H1 (cell line): ENCODE data around the gene RFT1. TPM values are rescaled to one million over a fixed set of nuclear protein-coding genes. Genes with fewer than 3 reads are reported as not detected.

ENCODE experiments used
- CTCF ChIA-PET: fragments of 300-600 bp; sonication (Branson Sonifier 250); formaldehyde crosslinking; loops from one replicate; lab custom pipeline; 2021; ENCODE audit not compliant: partially characterized antibody; lab: Charles Lee
- POLR2A ChIA-PET: fragments of 300-600 bp; sonication (Branson Sonifier 250); formaldehyde crosslinking; loops from one replicate; lab custom pipeline; 2021; ENCODE audit warnings: inconsistent platforms; ENCODE audit not compliant: partially characterized antibody; lab: Charles Lee
- DNase-seq, 2 experiments: peaks; one replicate each; pipeline versions ENCODE4 v3.0.0 to v3.0.0-alpha.2; 2010 to 2022; ENCODE audit warnings: low spot score in 2 of 2, low read depth in 1 of 2, mixed read lengths in 1 of 2
- FAIRE-seq: peaks from 2 replicates; lab custom pipeline; 2011; peaks lifted over from hg19 to GRCh38; lab: Jason Lieb, UNC
- H2AFZ ChIP-seq: 2 replicates; pipeline ENCODE4 v1.8.1; 2012; ENCODE audit warnings: low read length, inconsistent platforms
- H2AK5ac ChIP-seq: 2 replicates; pipeline ENCODE4 v1.6.1; 2013; ENCODE audit warnings: low read depth, low read length
- H2BK120ac ChIP-seq: replicated peaks from 2 replicates; pipeline ENCODE3; 2013; ENCODE audit warnings: low read depth, low read length, inconsistent platforms
- H2BK12ac ChIP-seq: 2 replicates; pipeline ENCODE4 v1.6.1; 2013; ENCODE audit warnings: low read depth, low read length
- H2BK15ac ChIP-seq: 2 replicates; pipeline ENCODE4 v1.6.1; 2013; ENCODE audit warnings: low read length
- H2BK20ac ChIP-seq: 2 replicates; pipeline ENCODE4 v1.6.1; 2013; ENCODE audit warnings: low read length
- H2BK5ac ChIP-seq: 2 replicates; pipeline ENCODE4 v1.6.1; 2013; ENCODE audit warnings: low read depth, low read length
- H3K14ac ChIP-seq: 2 replicates; pipeline ENCODE4 v1.6.1; 2013; ENCODE audit warnings: inconsistent platforms; ENCODE audit not compliant: insufficient read length
- H3K18ac ChIP-seq: 2 replicates; pipeline ENCODE4 v1.6.1; 2013; ENCODE audit warnings: low read length; ENCODE audit errors: extremely low read depth
- H3K23ac ChIP-seq: 2 replicates; pipeline ENCODE4 v1.6.1; 2013; ENCODE audit warnings: inconsistent platforms; ENCODE audit not compliant: insufficient read length
- H3K23me2 ChIP-seq: 2 replicates; pipeline ENCODE4 v1.6.1; 2013; ENCODE audit warnings: low read depth, low read length
- H3K27ac ChIP-seq: 2 replicates; pipeline ENCODE4 v1.6.1; 2011; ENCODE audit warnings: low read depth, low read length, inconsistent platforms
- H3K27me3 ChIP-seq, 4 experiments: replicated peaks in 1 of 4; 1 replicate in 1 of 4; 2 replicates in 3 of 4; pipeline versions ENCODE4 v1.6.1 to v1.8.1; 2011 to 2013; ENCODE audit warnings: low read length in 3 of 4, mild to moderate bottlenecking in 3 of 4, inconsistent platforms in 2 of 4, mixed read lengths in 2 of 4, moderate library complexity in 1 of 4; ENCODE audit not compliant: control insufficient read depth in 3 of 4, insufficient read depth in 3 of 4; ENCODE audit errors: extremely low read depth in 1 of 4
- H3K36me3 ChIP-seq, 4 experiments: 2 replicates each; pipeline versions ENCODE4 v1.6.1 to v1.8.1; 2011 to 2013; ENCODE audit warnings: mild to moderate bottlenecking in 4 of 4, low read length in 3 of 4, moderate library complexity in 2 of 4, control low read depth in 1 of 4, inconsistent platforms in 1 of 4; ENCODE audit not compliant: insufficient read depth in 4 of 4, control insufficient read depth in 2 of 4
- H3K4ac ChIP-seq: replicated peaks from 2 replicates; pipeline ENCODE3; 2013; ENCODE audit warnings: low read length, low read depth, mixed read lengths, inconsistent platforms; ENCODE audit not compliant: insufficient read length
- H3K4me1 ChIP-seq, 4 experiments: replicated peaks in 1 of 4; 1 replicate in 1 of 4; 2 replicates in 3 of 4; pipeline versions ENCODE4 v1.6.1 to v1.8.1; 2011 to 2013; ENCODE audit warnings: low read length in 3 of 4, inconsistent platforms in 2 of 4, mixed read lengths in 1 of 4; ENCODE audit not compliant: insufficient read depth in 4 of 4, control insufficient read depth in 3 of 4
- H3K4me2 ChIP-seq, 2 experiments: 2 replicates each; pipeline versions ENCODE4 v1.6.1 to v1.8.1; 2011 to 2013; ENCODE audit warnings: low read depth in 2 of 2, low read length in 2 of 2, control low read depth in 1 of 2, inconsistent platforms in 1 of 2, mild to moderate bottlenecking in 1 of 2; ENCODE audit not compliant: insufficient read depth in 1 of 2
- H3K4me3 ChIP-seq, 4 experiments: fragments of 200-600, 300-600 bp in 1 of 4; sonication (generic), shearing (Covaris generic), sonication (Bioruptor Twin) in 1 of 4; 2 replicates each; pipeline versions ENCODE4 v1.5.1 to v1.8.1; 2011 to 2016; ENCODE audit warnings: low read length in 4 of 4, low read depth in 3 of 4, control low read depth in 2 of 4, inconsistent platforms in 2 of 4, mild to moderate bottlenecking in 2 of 4, mixed read lengths in 1 of 4, moderate library complexity in 1 of 4; ENCODE audit not compliant: insufficient read depth in 2 of 4; ENCODE audit errors: extremely low read depth in 1 of 4
- H3K56ac ChIP-seq: replicated peaks from 2 replicates; pipeline ENCODE3; 2013; ENCODE audit warnings: low read depth, mild to moderate bottlenecking, mixed read lengths, low read length, inconsistent platforms; ENCODE audit not compliant: insufficient read length
- H3K79me1 ChIP-seq: 2 replicates; pipeline ENCODE4 v1.6.1; 2013; ENCODE audit warnings: low read depth, low read length, control low read depth
- H3K79me2 ChIP-seq, 2 experiments: 2 replicates each; pipeline versions ENCODE4 v1.6.1 to v1.8.1; 2012 to 2013; ENCODE audit warnings: low read length in 2 of 2, mild to moderate bottlenecking in 2 of 2, inconsistent platforms in 1 of 2; ENCODE audit not compliant: insufficient read depth in 2 of 2, control insufficient read depth in 1 of 2
- H3K9ac ChIP-seq, 4 experiments: replicated peaks in 1 of 4; 1 replicate in 1 of 4; 2 replicates in 3 of 4; pipeline versions ENCODE4 v1.6.1 to v1.8.1; 2011 to 2013; ENCODE audit warnings: low read depth in 3 of 4, low read length in 3 of 4, control low read depth in 2 of 4, mild to moderate bottlenecking in 2 of 4, moderate library complexity in 2 of 4, inconsistent platforms in 1 of 4; ENCODE audit errors: extremely low read depth in 1 of 4
- H3K9me3 ChIP-seq, 2 experiments: 2 replicates each; pipeline versions ENCODE4 v1.6.1 to v1.8.1; 2012 to 2013; ENCODE audit warnings: mild to moderate bottlenecking in 2 of 2, moderate library complexity in 2 of 2, control low read depth in 1 of 2, inconsistent platforms in 1 of 2, low read depth in 1 of 2, low read length in 1 of 2, mixed read lengths in 1 of 2; ENCODE audit not compliant: insufficient read depth in 2 of 2
- H4K20me1 ChIP-seq, 2 experiments: replicated peaks in 1 of 2; 2 replicates each; pipeline versions ENCODE3 to v1.8.1; 2011 to 2013; ENCODE audit warnings: inconsistent platforms in 2 of 2, low read length in 2 of 2, mild to moderate bottlenecking in 1 of 2; ENCODE audit not compliant: insufficient read depth in 2 of 2, control insufficient read depth in 1 of 2
- H4K5ac ChIP-seq: 2 replicates; pipeline ENCODE4 v1.6.1; 2013; ENCODE audit warnings: low read length, low read depth, mixed read lengths, inconsistent platforms; ENCODE audit not compliant: insufficient read length
- H4K8ac ChIP-seq: 2 replicates; pipeline ENCODE4 v1.8.0; 2013; ENCODE audit warnings: mild to moderate bottlenecking, moderate library complexity, low read length, inconsistent platforms; ENCODE audit not compliant: insufficient read depth; ENCODE audit errors: extremely low read depth
- H4K91ac ChIP-seq: replicated peaks from 2 replicates; pipeline ENCODE3; 2013; ENCODE audit warnings: low read length, mixed read lengths, inconsistent platforms; ENCODE audit not compliant: insufficient read length
- E2F6 ChIP-seq: IDR thresholded peaks from 2 replicates; pipeline ENCODE4 v1.6.1; 2012; ENCODE audit warnings: inconsistent platforms
- RXRA ChIP-seq: IDR thresholded peaks from 2 replicates; pipeline ENCODE4 v1.6.1; 2011; ENCODE audit warnings: low read depth, mild to moderate bottlenecking, low read length, moderate library complexity; ENCODE audit not compliant: insufficient read depth
- SP1 ChIP-seq: IDR thresholded peaks from 2 replicates; pipeline ENCODE4 v1.6.1; 2011; ENCODE audit warnings: low read depth, low read length
- WGBS, 2 experiments: shearing (Covaris generic) in 1 of 2; methylation state at CpG; one replicate each; pipeline versions ENCODE4 v1.1.6 to v1.1.7; 2013 to 2015; ENCODE audit warnings: low lambda C conversion rate in 2 of 2, mixed read lengths in 2 of 2, inconsistent platforms in 1 of 2, low coverage in 1 of 2, missing lambda C conversion rate in 1 of 2; ENCODE audit not compliant: insufficient replicate concordance in 2 of 2, insufficient coverage in 1 of 2, insufficient read length in 1 of 2; ENCODE audit errors: extremely low coverage in 1 of 2, missing lambda C conversion rate in 1 of 2; 5-methylcytosine and 5-hydroxymethylcytosine counted together
- polyA plus RNA-seq, 7 experiments: library from polyadenylated mRNA; depleted of rRNA in 3 of 7; stranded (reverse) in 5 of 7; unstranded in 2 of 7; fragments of >200 nt in 5 of 7; fragments of 200-250 nt in 2 of 7; gene quantifications; 1 replicate in 5 of 7; 2 replicates in 1 of 7; 4 replicates in 1 of 7; pipeline versions ENCODE4 v1.2.1 to v1.2.3, GENCODE V29; 2011 to 2013; ENCODE audit warnings: missing spikeins in 2 of 7, mixed read lengths in 2 of 7
- total RNA-seq: library from RNA; stranded (reverse); fragmentation: NEBNext Ultra II Directional; extraction: Animal tissue kit (Norgen Biotek cat#: 25700); gene quantifications from 2 replicates; pipeline ENCODE4 v1.2.1, GENCODE V29; 2021

Gene RFT1
- total and polyA plus RNA-seq, 2 of the 8 experiments (the other 6 are each of a cell fraction or from before 2014, with no cell fraction given) = 27.7 to 42.4 TPM

GRCh38 chr3:53132347-53132746 is 2.1 kb upstream of the RFT1 start:
- CTCF ChIA-PET = interaction anchor here (0.6 to 11.8 kb wide), 22 partner anchors 9 to 278 kb away, joined by 3 to 164 read pairs (median 4); partner anchors contain the start of gene PRKCD
- FAIRE-seq (no peak), DNase-seq (no peak)
- no peak overlapping the region for H2BK15ac ChIP-seq
- H3K4me3 ChIP-seq = no peak overlapping the region
- no peak overlapping the region for H2BK12ac ChIP-seq
- no peaks in the 10 kb centered on the region for H3K36me3 ChIP-seq
- no peak overlapping the region for H3K27ac ChIP-seq
- H3K23me2 ChIP-seq = peaks cover 7% of the 10 kb centered on the region
- H4K91ac ChIP-seq = no peak overlapping the region
- H4K20me1 ChIP-seq = no peaks in the 10 kb centered on the region
- H3K4me1 ChIP-seq = peaks cover 0 to 5% (median 3%) of the 10 kb centered on the region in 4 experiments; a peak in 3 of 7 replicates
- H2BK20ac ChIP-seq = no peak overlapping the region
- H3K56ac ChIP-seq = no peak overlapping the region
- no peak for TF ChIP-seq RXRA
- no peak for TF ChIP-seq SP1
- no peak for TF ChIP-seq E2F6
- H3K14ac ChIP-seq = no peak overlapping the region
- no peak overlapping the region for H3K9ac ChIP-seq
- H2BK5ac ChIP-seq = no peak overlapping the region
- H3K27me3 ChIP-seq = no peaks in the 10 kb centered on the region
- WGBS, 2 experiments = 82% methylated on average over 5 of the region's 5 CpGs; no CpG with 5 or more reads in 1 of the 2 experiments
- H3K79me2 ChIP-seq = peaks cover 0 to 14% of the 10 kb centered on the region in 2 experiments; a peak in 3 of 4 replicates
- no peak overlapping the region for H4K5ac ChIP-seq
- no peak overlapping the region for H2AFZ ChIP-seq
- no peak overlapping the region for H4K8ac ChIP-seq
- H3K18ac ChIP-seq = no peak overlapping the region
- H3K4me2 ChIP-seq = no peak overlapping the region
- H3K4ac ChIP-seq = no peak overlapping the region
- H2BK120ac ChIP-seq = no peak overlapping the region
- H3K9me3 ChIP-seq = no peaks in the 10 kb centered on the region
- no peak overlapping the region for H2AK5ac ChIP-seq
- POLR2A ChIA-PET = interaction anchor here (0.7 to 3.7 kb wide), 6 partner anchors 12 to 85 kb away, joined by 3 to 18 read pairs (median 3); no protein-coding TSS in a partner anchor
- H3K23ac ChIP-seq = no peak overlapping the region
- H3K79me1 ChIP-seq = 0 out of 2 replicates have a peak, but pooled peaks cover 2% of the 10 kb centered on the region
